Tibial artery (tissue), 4 donors: ENCODE measurements around the gene PLIN4.

ENCODE experiments used
- DNase-seq, 2 donors: peaks; one replicate each; pipeline ENCODE4 v3.0.0-alpha.2; 2019
- H3K27ac ChIP-seq, 2 donors: fragments of 200-600 bp; sonication (generic) in 1 of 2; 1 replicate in 1 of 2; 2 replicates in 1 of 2; pipeline ENCODE4 v1.5.1; 2018 to 2019; ENCODE audit warnings: mild to moderate bottlenecking in 1 of 2
- H3K27me3 ChIP-seq, 2 donors: fragments of 200-600 bp; sonication (generic) in 1 of 2; one replicate each; pipeline versions ENCODE4 v1.5.1 to v1.6.0; 2016 to 2019
- H3K36me3 ChIP-seq, 3 donors: fragments of 200-600 bp; sonication (generic) in 2 of 3; one replicate each; pipeline ENCODE4 v1.5.1; 2016 to 2019; ENCODE audit warnings: mild to moderate bottlenecking in 2 of 3
- H3K4me1 ChIP-seq, 4 donors: fragments of 200-600 bp; sonication (generic) in 2 of 4; 1 replicate in 3 of 4; 2 replicates in 1 of 4; pipeline ENCODE4 v1.5.1; 2016 to 2019
- H3K4me3 ChIP-seq, 2 donors: fragments of 200-600 bp; sonication (generic) in 1 of 2; 1 replicate in 1 of 2; 2 replicates in 1 of 2; pipeline ENCODE4 v1.5.1; 2018 to 2019; ENCODE audit warnings: mild to moderate bottlenecking in 2 of 2
- H3K9me3 ChIP-seq, 3 donors: fragments of 200-600 bp; sonication (generic) in 1 of 3; one replicate each; pipeline ENCODE4 v1.5.1; 2016 to 2019
- intact Hi-C: fragments of 100-400 bp; cut with DNase I; formaldehyde crosslinking; loops from one replicate; pipeline ENCODE4 v1.15.0; 2023; ENCODE audit warnings: low total_unique reads
- TF ChIP-seq, protein P1 (sequence below), 2 experiments: fragments of 200-600 bp in 1 of 2; fragments of 450-650 bp in 1 of 2; IDR thresholded peaks; one replicate each; pipeline ENCODE4 v1.5.1; 2017 to 2019; ENCODE audit warnings: antibody characterized with exemption in 2 of 2, mild to moderate bottlenecking in 1 of 2, moderate library complexity in 1 of 2

The PLIN4 gene

DNA sequence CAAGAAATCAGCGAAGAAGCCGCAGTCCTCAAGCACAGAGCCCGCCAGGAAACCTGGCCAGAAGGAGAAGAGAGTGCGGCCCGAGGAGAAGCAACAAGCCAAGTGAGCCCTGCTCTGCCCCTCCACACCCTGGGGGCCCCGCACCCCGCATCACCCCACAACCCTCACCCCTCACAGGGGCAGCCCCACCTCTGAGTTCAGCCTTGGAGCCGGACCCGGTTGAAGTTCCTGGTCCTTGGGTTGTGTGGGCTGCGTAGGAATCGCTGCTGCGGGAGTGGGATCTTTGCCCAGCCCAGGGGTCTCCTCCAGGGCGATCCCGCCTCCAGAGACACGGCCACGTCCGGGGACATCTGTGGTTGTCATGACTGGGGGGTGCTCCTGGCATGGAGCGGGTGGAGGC lies 22.0 kb downstream of the PLIN4 start:
- Histone ChIP-seq H3K27me3 (no peaks in the 10 kb centered on the region), H3K9me3 (no peaks in the 10 kb centered on the region), H3K4me3 (no peak overlapping the region), H3K36me3 (peaks cover 70 to 94% (median 87%) of the 10 kb centered on the region in 3 donors), H3K4me1 (no peaks in the 10 kb centered on the region), H3K27ac (no peak overlapping the region)
- TF ChIP-seq, protein P1, sequence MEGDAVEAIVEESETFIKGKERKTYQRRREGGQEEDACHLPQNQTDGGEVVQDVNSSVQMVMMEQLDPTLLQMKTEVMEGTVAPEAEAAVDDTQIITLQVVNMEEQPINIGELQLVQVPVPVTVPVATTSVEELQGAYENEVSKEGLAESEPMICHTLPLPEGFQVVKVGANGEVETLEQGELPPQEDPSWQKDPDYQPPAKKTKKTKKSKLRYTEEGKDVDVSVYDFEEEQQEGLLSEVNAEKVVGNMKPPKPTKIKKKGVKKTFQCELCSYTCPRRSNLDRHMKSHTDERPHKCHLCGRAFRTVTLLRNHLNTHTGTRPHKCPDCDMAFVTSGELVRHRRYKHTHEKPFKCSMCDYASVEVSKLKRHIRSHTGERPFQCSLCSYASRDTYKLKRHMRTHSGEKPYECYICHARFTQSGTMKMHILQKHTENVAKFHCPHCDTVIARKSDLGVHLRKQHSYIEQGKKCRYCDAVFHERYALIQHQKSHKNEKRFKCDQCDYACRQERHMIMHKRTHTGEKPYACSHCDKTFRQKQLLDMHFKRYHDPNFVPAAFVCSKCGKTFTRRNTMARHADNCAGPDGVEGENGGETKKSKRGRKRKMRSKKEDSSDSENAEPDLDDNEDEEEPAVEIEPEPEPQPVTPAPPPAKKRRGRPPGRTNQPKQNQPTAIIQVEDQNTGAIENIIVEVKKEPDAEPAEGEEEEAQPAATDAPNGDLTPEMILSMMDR (IDR thresholded peaks at IDR 0.05): no peak
- DNase-seq: no peak
- intact Hi-C loops: no loop called here

DNA sequence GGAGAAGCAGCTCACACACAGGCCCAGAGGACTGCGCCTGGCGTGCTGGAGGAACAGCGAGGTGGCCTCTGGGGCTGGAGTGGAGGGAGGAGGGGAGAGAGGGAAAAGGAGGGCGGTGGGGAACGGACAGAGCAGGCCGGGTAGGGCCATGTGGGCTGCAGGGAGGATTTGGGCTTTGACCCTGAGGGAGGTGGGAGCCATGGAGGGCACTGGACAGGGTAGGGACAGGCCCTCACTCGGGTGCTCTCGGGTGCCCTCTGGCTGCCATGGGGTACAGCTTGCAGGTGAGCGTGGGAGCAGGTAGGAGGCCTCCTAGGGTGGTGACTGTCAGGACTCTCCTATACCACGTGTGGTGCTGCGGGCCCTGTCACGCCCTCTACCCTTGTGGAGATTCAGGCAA lies 22.8 kb downstream of the PLIN4 start:
- intact Hi-C loops: no loop called here
- H3K27me3 ChIP-seq: no peaks in the 10 kb centered on the region
- H3K4me3 ChIP-seq: no peak overlapping the region
- H3K36me3 ChIP-seq: peaks cover 65 to 94% (median 80%) of the 10 kb centered on the region in 3 donors
- no peak overlapping the region for H3K27ac ChIP-seq
- H3K9me3 ChIP-seq: no peaks in the 10 kb centered on the region
- H3K4me1 ChIP-seq: no peaks in the 10 kb centered on the region
- TF ChIP-seq, protein P1 (IDR thresholded peaks at IDR 0.05): no peak
- DNase-seq: no peak

DNA sequence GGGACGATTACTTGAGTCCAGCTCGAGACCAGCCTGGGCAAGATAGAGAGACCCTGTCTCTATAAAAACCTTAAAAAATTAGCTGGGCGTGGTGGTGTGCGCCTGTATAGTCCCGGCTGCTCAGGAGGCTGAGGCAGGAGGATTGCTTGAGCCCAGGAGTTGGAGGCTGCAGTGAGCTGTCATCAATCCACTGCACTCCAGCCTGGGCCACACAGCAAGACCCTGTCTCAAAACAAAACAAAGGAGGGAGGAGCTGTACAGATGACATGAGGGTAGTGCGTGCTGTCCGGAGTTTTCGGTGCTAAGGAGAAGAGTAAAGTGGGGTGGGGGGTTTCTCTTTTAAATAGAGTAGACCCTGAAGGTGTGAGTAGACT lies 23.6 kb downstream of the PLIN4 start:
- Histone ChIP-seq H3K9me3 (no peaks in the 10 kb centered on the region), H3K36me3 (peaks cover 71 to 94% (median 81%) of the 10 kb centered on the region in 3 donors), H3K4me1 (no peaks in the 10 kb centered on the region), H3K27me3 (no peaks in the 10 kb centered on the region), H3K27ac (no peak overlapping the region), H3K4me3 (no peak overlapping the region)
- intact Hi-C loops: no loop called here
- DNase-seq: no peak
- TF ChIP-seq, protein P1 (IDR thresholded peaks at IDR 0.05): no peak

DNA sequence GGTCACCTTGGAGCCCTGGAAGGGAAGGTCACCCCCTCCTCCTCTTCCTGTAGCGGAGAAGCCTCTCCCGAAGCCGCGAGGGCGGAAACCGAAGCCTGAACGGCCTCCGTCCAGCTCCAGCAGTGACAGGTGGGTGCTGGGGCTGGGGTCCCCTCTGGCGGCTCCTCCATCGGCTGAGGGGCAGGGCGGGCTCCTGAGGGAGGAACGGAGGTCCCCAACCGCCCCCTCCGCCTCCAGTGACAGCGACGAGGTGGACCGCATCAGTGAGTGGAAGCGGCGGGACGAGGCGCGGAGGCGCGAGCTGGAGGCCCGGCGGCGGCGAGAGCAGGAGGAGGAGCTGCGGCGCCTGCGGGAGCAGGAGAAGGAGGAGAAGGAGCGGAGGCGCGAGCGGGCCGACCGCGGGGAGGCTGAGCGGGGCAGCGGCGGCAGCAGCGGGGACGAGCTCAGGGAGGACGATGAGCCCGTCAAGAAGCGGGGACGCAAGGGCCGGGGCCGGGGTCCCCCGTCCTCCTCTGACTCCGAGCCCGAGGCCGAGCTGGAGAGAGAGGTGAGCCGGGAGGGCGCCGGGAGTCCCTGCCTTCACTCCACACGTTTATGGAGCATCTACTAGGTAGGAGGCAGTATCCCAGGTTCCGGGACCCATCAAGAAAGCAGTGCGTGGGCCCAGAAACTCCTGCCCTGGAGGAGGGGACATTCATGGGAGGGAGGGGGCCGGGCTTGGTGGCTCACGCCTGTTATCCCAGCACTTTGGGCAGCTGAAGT lies 24.2 kb downstream of the PLIN4 start:
- H3K4me3 ChIP-seq: no peak overlapping the region
- peaks cover 71 to 94% (median 81%) of the 10 kb centered on the region in 3 donors for H3K36me3 ChIP-seq
- H3K9me3 ChIP-seq: no peaks in the 10 kb centered on the region
- H3K27ac ChIP-seq: no peak overlapping the region
- H3K27me3 ChIP-seq: no peaks in the 10 kb centered on the region
- no peak for DNase-seq
- H3K4me1 ChIP-seq: no peaks in the 10 kb centered on the region
- intact Hi-C loops: no loop called here
- TF ChIP-seq, protein P1 (IDR thresholded peaks at IDR 0.05): no peak

DNA sequence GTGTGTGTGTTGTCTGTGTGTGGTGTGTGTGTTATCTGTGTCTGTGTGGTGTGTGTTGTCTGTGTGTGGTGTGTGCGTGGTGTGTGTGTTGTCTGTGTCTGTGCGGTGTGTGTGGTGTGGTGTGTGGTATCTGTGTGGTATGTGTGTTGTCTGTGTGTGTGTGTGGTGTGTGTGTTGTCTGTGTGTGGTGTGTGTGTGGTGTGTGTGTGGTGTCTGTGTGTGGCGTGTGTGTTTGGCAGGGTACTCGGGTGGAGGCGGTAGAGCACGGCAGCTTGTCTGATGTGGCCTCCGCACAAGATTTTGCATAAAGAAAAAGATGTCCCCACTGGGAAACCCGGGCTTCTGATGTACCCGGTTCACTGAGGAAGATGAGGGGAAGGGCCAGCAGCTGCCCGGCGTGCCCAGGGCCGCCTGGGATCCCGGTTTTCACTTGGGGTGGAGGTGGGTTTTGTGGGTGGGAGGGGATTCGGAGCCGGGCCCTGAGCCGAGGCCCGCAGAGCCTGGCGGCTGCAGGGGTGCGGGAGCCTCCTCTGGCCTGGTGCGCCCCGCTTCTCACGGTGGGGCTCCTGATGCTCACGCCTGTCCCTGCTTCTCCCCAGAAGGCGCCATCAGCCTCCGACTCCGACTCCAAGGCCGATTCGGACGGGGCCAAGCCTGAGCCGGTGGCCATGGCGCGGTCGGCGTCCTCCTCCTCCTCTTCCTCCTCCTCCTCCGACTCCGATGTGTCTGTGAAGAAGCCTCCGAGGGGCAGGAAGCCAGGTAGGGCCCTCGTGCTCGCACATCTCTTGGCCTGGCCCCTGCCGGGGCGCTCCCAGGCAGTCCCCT lies 25.0 kb downstream of the PLIN4 start:
- Histone ChIP-seq H3K27ac (no peak overlapping the region), H3K4me3 (no peak overlapping the region), H3K27me3 (no peaks in the 10 kb centered on the region), H3K9me3 (no peaks in the 10 kb centered on the region), H3K4me1 (no peaks in the 10 kb centered on the region), H3K36me3 (peaks cover 70 to 94% (median 81%) of the 10 kb centered on the region in 3 donors)
- TF ChIP-seq, protein P1 (IDR thresholded peaks at IDR 0.05): no peak
- intact Hi-C loops: no loop called here
- no peak for DNase-seq
